Neural cell (in vitro differentiated cells): ENCODE measurements around the gene MUC2. TPM values are rescaled to one million over a fixed set of nuclear protein-coding genes. Genes with fewer than 3 reads are reported as not detected.

ENCODE experiments used
- H2AFZ ChIP-seq: fragments of 200-600, 300-800 bp; sonication (generic), shearing (Covaris generic); 2 replicates; pipeline ENCODE4 v1.6.0; 2014; ENCODE audit warnings: low read depth, mild to moderate bottlenecking, antibody characterized with exemption, low read length, moderate library complexity
- H3F3A ChIP-seq: fragments of 200-600 bp; shearing (Covaris generic); 2 replicates; pipeline ENCODE4 v1.6.1; 2016; ENCODE audit warnings: mild to moderate bottlenecking, moderate library complexity, mixed read lengths, antibody characterized with exemption, low read length; ENCODE audit not compliant: insufficient read depth, poor library complexity, severe bottlenecking
- H3K27ac ChIP-seq: fragments of 200-600, 300-800 bp; sonication (generic), shearing (Covaris generic); 2 replicates; pipeline ENCODE4 v1.5.1; 2014; ENCODE audit warnings: mild to moderate bottlenecking, low read length, moderate library complexity
- H3K27me3 ChIP-seq: fragments of 300-800, 200-600 bp; sonication (generic), shearing (Covaris generic); 2 replicates; pipeline ENCODE4 v1.6.0; 2014; ENCODE audit warnings: mild to moderate bottlenecking, low read depth, low read length, moderate library complexity; ENCODE audit not compliant: insufficient read depth
- H3K36me3 ChIP-seq: fragments of 300-800, 200-600 bp; sonication (generic), shearing (Covaris generic); 2 replicates; pipeline ENCODE4 v1.5.1; 2014; ENCODE audit warnings: mild to moderate bottlenecking, antibody characterized with exemption, low read length, moderate library complexity; ENCODE audit not compliant: insufficient read depth
- H3K4me2 ChIP-seq: fragments of 300-800, 200-600 bp; sonication (generic), shearing (Covaris generic); 2 replicates; pipeline ENCODE4 v1.6.0; 2014; ENCODE audit warnings: mild to moderate bottlenecking, low read length
- H3K4me3 ChIP-seq: fragments of 300-800, 200-600 bp; sonication (generic), shearing (Covaris generic); 2 replicates; pipeline ENCODE4 v1.5.1; 2014; ENCODE audit warnings: mild to moderate bottlenecking, low read length, moderate library complexity
- H3K79me2 ChIP-seq: fragments of 200-600 bp; shearing (Covaris generic); replicated peaks from 2 replicates; pipeline ENCODE4 v1.6.0; 2014; ENCODE audit warnings: mild to moderate bottlenecking, low read length, moderate library complexity; ENCODE audit not compliant: insufficient read depth
- H3K9ac ChIP-seq: fragments of 300-800, 200-600 bp; sonication (generic), shearing (Covaris generic); 2 replicates; pipeline ENCODE4 v1.6.1; 2016; ENCODE audit warnings: mild to moderate bottlenecking, low read length, mixed read lengths
- H3K9me2 ChIP-seq: fragments of 200-600 bp; shearing (Covaris generic); 2 replicates; pipeline ENCODE4 v1.6.1; 2016; ENCODE audit warnings: mild to moderate bottlenecking, low read length, mixed read lengths; ENCODE audit not compliant: insufficient read depth
- H3K9me3 ChIP-seq: fragments of 200-600, 300-800 bp; sonication (generic), shearing (Covaris generic); 2 replicates; pipeline ENCODE4 v1.6.1; 2016; ENCODE audit warnings: mild to moderate bottlenecking, mixed run types, low read length, moderate library complexity, mixed read lengths
- H4K20me1 ChIP-seq: fragments of 200-600 bp; shearing (Covaris generic); 2 replicates; pipeline ENCODE4 v1.6.1; 2016; ENCODE audit warnings: mild to moderate bottlenecking, mixed run types; ENCODE audit not compliant: insufficient read depth
- CTCF ChIP-seq: fragments of 450-650 bp; IDR thresholded peaks from 2 replicates; pipeline ENCODE4 v1.5.1; 2014; ENCODE audit warnings: antibody characterized with exemption, mild to moderate bottlenecking, moderate library complexity; ENCODE audit not compliant: poor library complexity, severe bottlenecking
- EP300 ChIP-seq: fragments of 450-650 bp; conservative IDR thresholded peaks from 2 replicates; pipeline ENCODE4 v1.6.1; 2014; ENCODE audit warnings: antibody characterized with exemption, mild to moderate bottlenecking, moderate library complexity; ENCODE audit not compliant: poor library complexity, severe bottlenecking
- EZH2 ChIP-seq: fragments of 200-600, 300-800 bp; shearing (Covaris generic), sonication (generic); IDR thresholded peaks from 2 replicates; pipeline ENCODE4 v1.6.1; 2014; ENCODE audit warnings: antibody characterized with exemption, low read length, borderline replicate concordance, mild to moderate bottlenecking; ENCODE audit not compliant: insufficient read depth, poor library complexity, severe bottlenecking
- MXI1 ChIP-seq: fragments of 450-650 bp; conservative IDR thresholded peaks from 2 replicates; pipeline ENCODE4 v1.6.1; 2014; ENCODE audit warnings: antibody characterized with exemption, mild to moderate bottlenecking; ENCODE audit not compliant: poor library complexity, severe bottlenecking
- POLR2AphosphoS5 ChIP-seq: IDR thresholded peaks from 2 replicates; pipeline ENCODE4 v1.6.1; 2012
- RAD21 ChIP-seq: fragments of 450-650 bp; conservative IDR thresholded peaks from 2 replicates; pipeline ENCODE4 v1.6.1; 2014; ENCODE audit warnings: antibody characterized with exemption, mild to moderate bottlenecking, moderate library complexity
- REST ChIP-seq: IDR thresholded peaks from 2 replicates; pipeline ENCODE4 v1.6.1; 2012; ENCODE audit warnings: borderline replicate concordance
- SMC3 ChIP-seq: fragments of 450-650 bp; conservative IDR thresholded peaks from 2 replicates; pipeline ENCODE4 v1.6.1; 2014; ENCODE audit warnings: antibody characterized with exemption, mild to moderate bottlenecking, moderate library complexity; ENCODE audit not compliant: poor library complexity
- TAF1 ChIP-seq: IDR thresholded peaks from 2 replicates; pipeline ENCODE4 v1.6.1; 2012; ENCODE audit warnings: low read depth
- polyA plus RNA-seq: library from polyadenylated mRNA; depleted of rRNA; stranded (reverse); fragments of >200 nt; gene quantifications from 2 replicates; pipeline ENCODE4 v1.2.3, GENCODE V29; 2014

The MUC2 gene
- polyA plus RNA-seq, 1 donor from 2014 or later: not detected

DNA sequence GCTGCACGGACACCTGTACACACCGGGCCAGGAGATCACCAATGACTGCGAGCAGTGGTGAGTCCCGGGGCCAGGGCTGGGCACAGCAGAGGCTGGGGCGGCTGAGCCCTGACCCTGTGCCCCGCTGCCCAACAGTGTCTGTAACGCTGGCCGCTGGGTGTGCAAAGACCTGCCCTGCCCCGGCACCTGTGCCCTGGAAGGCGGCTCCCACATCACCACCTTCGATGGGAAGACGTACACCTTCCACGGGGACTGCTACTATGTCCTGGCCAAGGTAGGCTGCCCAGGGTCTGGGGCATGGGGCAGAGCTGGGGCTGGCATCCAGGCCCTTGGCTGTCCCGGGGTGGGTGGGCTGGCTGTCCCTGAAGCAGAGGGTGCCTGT lies 7.7 kb downstream of the MUC2 start:
- no peaks in the 10 kb centered on the region for H4K20me1 ChIP-seq
- no peak overlapping the region for H3K4me3 ChIP-seq
- no peaks in the 10 kb centered on the region for H3K27me3 ChIP-seq
- TF ChIP-seq CTCF (no peak), EP300 (no peak), SMC3 (no peak), POLR2AphosphoS5 (no peak), EZH2 (no peak), REST (no peak), RAD21 (no peak), MXI1 (no peak), TAF1 (no peak)
- H3K9ac ChIP-seq: no peak overlapping the region
- H3K79me2 ChIP-seq: no peaks in the 10 kb centered on the region
- no peaks in the 10 kb centered on the region for H3F3A ChIP-seq
- H2AFZ ChIP-seq: no peak overlapping the region
- no peaks in the 10 kb centered on the region for H3K36me3 ChIP-seq
- no peaks in the 10 kb centered on the region for H3K9me2 ChIP-seq
- H3K27ac ChIP-seq: no peak overlapping the region
- H3K9me3 ChIP-seq: no peaks in the 10 kb centered on the region
- H3K4me2 ChIP-seq: no peak overlapping the region

GRCh38 chr11:1082728-1083620 lies 8.3 kb downstream of the MUC2 start:
- TF ChIP-seq EP300 (no peak), MXI1 (no peak), TAF1 (no peak), CTCF (no peak), POLR2AphosphoS5 (no peak), RAD21 (no peak), EZH2 (no peak), SMC3 (no peak), REST (no peak)
- Histone ChIP-seq H3K9me3 (no peaks in the 10 kb centered on the region), H3K36me3 (no peaks in the 10 kb centered on the region), H3K4me2 (no peak overlapping the region), H3K4me3 (no peak overlapping the region), H3F3A (no peaks in the 10 kb centered on the region), H2AFZ (no peak overlapping the region), H3K9me2 (no peaks in the 10 kb centered on the region), H3K9ac (no peak overlapping the region), H3K27me3 (no peaks in the 10 kb centered on the region), H3K79me2 (no peaks in the 10 kb centered on the region), H3K27ac (no peak overlapping the region), H4K20me1 (no peaks in the 10 kb centered on the region)
